ENCODE results near the gene CHCHD10. TPM values are rescaled to one million over a fixed set of nuclear protein-coding genes. Genes with fewer than 3 reads are reported as not detected.
A peak's percentile ranks its signal among the peaks of the same experiment; 100 is the strongest.

Gene CHCHD10
- total RNA-seq, 6 experiments from 2014 or later = 89.3 to 117 (median 106) TPM

DNA sequence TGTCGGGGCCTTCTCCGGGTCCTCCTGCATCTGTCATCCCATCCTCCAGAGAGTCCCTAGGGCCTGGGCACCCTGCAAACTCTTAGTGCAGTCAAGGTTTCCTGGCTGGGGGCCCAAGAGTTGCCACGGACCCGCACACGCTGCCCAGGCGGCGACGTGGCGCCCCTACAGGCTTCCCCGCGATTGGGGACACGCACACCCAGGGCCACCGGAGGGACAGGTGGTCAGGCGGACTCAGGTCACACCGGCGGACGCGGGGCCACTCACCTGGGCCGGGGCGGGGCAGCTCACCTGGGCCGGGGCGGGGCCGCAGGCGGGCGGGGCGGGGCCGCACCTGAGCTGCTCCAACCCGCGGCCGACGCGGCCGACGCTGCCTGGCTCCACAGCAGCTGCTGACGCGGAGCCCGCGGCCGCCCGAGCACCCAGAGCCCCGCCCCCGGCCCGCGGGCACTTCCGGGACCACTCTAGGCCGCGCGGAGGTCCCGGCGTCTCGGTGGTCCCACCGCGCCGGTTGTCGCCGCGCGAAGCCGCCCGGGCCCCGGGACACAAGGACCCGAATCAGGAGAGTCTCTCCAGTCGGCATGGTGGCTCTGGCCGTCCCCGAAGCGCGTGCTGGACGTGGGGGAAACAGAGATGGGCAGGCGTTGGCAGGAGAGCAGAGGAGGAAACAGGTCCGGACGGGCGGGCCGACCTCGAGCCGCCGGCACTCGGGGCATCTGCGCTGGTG is 16.9 kb downstream of the CHCHD10 start, which contains the start of gene ZNF70:
ZNF70 (minus strand) TSS at position 399 of the 727 bp plus-strand sequence. CDS start 5,972 bp downstream, outside the sequence.
- peak; percentile 37 for DNase-seq
- TF ChIP-seq, protein P1, sequence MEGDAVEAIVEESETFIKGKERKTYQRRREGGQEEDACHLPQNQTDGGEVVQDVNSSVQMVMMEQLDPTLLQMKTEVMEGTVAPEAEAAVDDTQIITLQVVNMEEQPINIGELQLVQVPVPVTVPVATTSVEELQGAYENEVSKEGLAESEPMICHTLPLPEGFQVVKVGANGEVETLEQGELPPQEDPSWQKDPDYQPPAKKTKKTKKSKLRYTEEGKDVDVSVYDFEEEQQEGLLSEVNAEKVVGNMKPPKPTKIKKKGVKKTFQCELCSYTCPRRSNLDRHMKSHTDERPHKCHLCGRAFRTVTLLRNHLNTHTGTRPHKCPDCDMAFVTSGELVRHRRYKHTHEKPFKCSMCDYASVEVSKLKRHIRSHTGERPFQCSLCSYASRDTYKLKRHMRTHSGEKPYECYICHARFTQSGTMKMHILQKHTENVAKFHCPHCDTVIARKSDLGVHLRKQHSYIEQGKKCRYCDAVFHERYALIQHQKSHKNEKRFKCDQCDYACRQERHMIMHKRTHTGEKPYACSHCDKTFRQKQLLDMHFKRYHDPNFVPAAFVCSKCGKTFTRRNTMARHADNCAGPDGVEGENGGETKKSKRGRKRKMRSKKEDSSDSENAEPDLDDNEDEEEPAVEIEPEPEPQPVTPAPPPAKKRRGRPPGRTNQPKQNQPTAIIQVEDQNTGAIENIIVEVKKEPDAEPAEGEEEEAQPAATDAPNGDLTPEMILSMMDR (IDR thresholded peaks at IDR 0.05) = peak; percentile 58
- Mint-ChIP-seq H3K36me3 (ENCODE audit: low read depth) (no peaks in the 10 kb centered on the region), H3K27me3 (ENCODE audit: insufficient read depth) (peaks cover 2% of the 10 kb centered on the region), H3K4me1 (ENCODE audit: low read depth) (peaks cover 13% of the 10 kb centered on the region), H3K27ac (peak within 1 kb of the TSS; percentile 76), H3K9me3 (no peaks in the 10 kb centered on the region), H3K4me3 (peak within 1 kb of the TSS; percentile 93)

DNA sequence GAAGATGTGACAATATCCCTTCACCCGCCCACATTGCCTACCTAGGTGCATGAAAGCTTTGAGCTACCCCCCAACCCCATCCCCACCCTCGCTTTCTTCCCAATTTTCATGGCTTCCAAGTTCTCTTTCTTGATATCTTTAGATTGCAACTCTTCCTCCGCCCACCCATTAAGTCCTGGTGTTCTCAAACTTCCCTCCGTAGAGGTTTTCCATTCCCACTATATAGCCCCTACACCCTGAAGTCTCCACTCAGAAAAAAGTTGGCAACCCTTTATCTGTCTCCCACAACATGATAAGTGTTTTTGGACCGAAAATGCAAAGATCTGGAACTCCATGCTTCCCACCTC is 17.4 kb downstream of the CHCHD10 start:
- H3K27me3 Mint-ChIP-seq (ENCODE audit: insufficient read depth) = peaks cover 2% of the 10 kb centered on the region
- H3K27ac Mint-ChIP-seq = peak overlapping the region; percentile 76
- H3K4me1 Mint-ChIP-seq (ENCODE audit: low read depth) = peaks cover 13% of the 10 kb centered on the region
- H3K9me3 Mint-ChIP-seq = no peaks in the 10 kb centered on the region
- peak overlapping the region; percentile 93 for H3K4me3 Mint-ChIP-seq
- H3K36me3 Mint-ChIP-seq (ENCODE audit: low read depth) = peaks cover under 1% of the 10 kb centered on the region; the same call in 1 of the 2 replicates
- TF ChIP-seq, protein P1 (IDR thresholded peaks at IDR 0.05) = no peak
- no peak for DNase-seq

DNA sequence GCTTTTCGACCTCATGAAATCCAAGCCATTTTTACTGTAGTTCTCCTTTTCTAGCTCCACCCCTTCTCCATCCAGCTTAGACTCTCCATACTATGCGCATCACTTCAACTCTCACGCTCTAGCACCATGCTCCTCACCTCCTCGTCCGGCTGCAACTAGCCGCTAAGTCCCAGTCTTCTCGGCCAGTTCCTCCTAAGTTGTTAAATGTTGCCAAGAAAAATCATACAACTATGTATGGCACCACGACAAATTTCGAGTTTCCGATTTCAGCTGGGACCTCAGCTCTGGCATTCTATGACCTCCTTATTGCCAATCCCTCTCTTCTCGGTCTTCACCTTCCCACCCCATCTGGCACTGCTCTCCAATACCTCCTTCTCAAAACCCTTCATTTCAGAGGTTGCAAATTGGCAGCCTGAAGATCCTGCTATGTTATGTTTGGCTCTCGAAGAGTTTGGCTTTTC is 17.9 kb downstream of the CHCHD10 start:
- DNase-seq = no peak
- H3K4me3 Mint-ChIP-seq = peak overlapping the region; percentile 93
- H3K9me3 Mint-ChIP-seq = no peaks in the 10 kb centered on the region
- peaks cover 5% of the 10 kb centered on the region for H3K36me3 Mint-ChIP-seq (ENCODE audit: low read depth)
- H3K27me3 Mint-ChIP-seq (ENCODE audit: insufficient read depth) = peaks cover 2% of the 10 kb centered on the region
- H3K27ac Mint-ChIP-seq = no peak overlapping the region
- H3K4me1 Mint-ChIP-seq (ENCODE audit: low read depth) = peaks cover 13% of the 10 kb centered on the region
- TF ChIP-seq, protein P1 (IDR thresholded peaks at IDR 0.05) = no peak

DNA sequence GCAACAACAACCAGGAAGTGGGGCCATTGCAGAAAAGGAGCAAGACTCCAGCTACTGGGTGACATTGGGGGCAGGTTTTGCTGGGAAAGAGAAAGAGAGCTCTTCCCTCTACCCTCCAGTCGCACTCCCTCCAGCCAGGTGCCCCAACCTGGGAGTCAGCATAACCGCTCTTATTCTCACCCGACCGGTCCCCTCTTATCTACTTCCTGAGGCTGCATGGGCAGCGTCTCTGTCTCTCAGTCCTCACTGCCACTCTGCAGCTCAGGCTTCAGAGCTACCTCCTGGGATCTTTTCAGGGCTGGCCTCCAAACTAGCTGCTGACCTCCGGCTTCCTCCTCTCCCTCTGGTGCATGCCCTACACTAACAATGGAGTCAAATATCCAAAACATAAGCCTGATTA is 22.0 kb downstream of the CHCHD10 start:
- H3K4me3 Mint-ChIP-seq = no peak overlapping the region
- TF ChIP-seq, protein P1 (IDR thresholded peaks at IDR 0.05) = no peak
- H3K27ac Mint-ChIP-seq = no peak overlapping the region
- peaks cover 17% of the 10 kb centered on the region for H3K36me3 Mint-ChIP-seq (ENCODE audit: low read depth)
- H3K9me3 Mint-ChIP-seq = no peaks in the 10 kb centered on the region
- peaks cover 18% of the 10 kb centered on the region for H3K4me1 Mint-ChIP-seq (ENCODE audit: low read depth)
- no peaks in the 10 kb centered on the region for H3K27me3 Mint-ChIP-seq (ENCODE audit: insufficient read depth)
- DNase-seq = no peak

DNA sequence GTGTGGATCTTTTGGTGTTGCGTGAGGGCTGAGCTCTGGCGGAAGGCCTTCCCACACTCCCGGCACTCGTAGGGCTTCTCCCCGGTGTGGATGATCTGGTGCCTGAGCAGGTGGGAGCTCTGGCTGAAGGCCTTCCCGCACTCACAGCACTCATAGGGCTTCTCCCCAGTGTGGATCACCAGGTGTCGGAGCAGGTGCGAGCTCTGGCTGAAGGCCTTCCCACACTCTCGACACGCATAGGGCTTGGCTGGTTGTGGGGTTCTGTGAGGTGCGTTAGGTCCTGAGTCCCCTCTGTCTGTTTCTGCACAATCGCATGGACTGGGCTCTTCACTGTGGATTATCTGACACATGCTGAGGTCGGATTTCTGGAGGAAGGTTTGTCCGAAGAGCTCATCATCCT is 23.3 kb downstream of the CHCHD10 start:
- H3K27me3 Mint-ChIP-seq (ENCODE audit: insufficient read depth) = no peaks in the 10 kb centered on the region
- no peak overlapping the region for H3K27ac Mint-ChIP-seq
- TF ChIP-seq, protein P1 (IDR thresholded peaks at IDR 0.05) = no peak
- H3K36me3 Mint-ChIP-seq (ENCODE audit: low read depth) = peaks cover 17% of the 10 kb centered on the region
- no peak overlapping the region for H3K4me3 Mint-ChIP-seq
- no peaks in the 10 kb centered on the region for H3K9me3 Mint-ChIP-seq
- H3K4me1 Mint-ChIP-seq (ENCODE audit: low read depth) = peaks cover 7% of the 10 kb centered on the region
- no peak for DNase-seq
